ENCODE results near the gene EIF3I.

EIF3I gene

DNA sequence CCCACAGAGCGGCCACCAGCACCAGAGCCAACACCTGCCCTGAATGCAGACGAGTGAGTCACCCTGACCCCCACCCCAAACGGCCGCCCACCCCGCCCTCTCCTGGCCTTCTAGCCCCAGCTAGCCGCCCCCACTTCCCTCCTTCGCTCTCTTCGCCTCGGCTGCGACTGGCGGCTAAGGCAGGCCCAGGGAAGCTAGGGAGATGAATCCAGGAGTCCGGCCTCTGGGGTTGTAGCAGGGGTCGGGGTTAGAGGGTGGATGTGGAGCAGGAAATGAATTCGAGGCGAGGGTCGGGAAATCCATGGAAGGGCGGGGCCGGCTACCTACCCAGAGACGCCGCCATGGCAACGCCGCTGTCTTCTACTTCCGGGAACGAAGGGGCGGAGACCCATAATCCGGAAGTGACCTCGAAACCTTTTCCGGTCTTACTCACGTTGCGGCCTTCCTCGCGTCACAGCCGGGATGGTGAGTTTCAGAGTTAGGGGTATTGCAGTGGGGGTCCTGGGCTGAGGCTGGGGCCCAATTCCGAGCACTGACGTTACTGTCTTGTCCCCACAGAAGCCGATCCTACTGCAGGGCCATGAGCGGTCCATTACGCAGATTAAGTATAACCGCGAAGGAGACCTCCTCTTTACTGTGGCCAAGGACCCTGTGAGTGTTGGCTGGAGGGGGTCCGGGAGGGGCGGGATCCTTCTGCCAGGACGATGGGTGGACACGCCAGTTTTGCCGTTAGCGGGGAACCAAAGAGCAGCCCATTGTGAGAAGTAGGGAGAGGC lies at the start of gene EIF3I, which contains the start of gene TMEM234:
EIF3I (plus strand) TSS at position 428 of the 776 bp plus-strand sequence; CDS start at position 463, 35 bp downstream.
TMEM234 (minus strand) TSS at position 374 of the 776 bp plus-strand sequence; CDS start at position 343, 31 bp downstream.
- Histone ChIP-seq H3K27me3 (ENCODE audit: control insufficient read depth, insufficient read depth, low read length) (no peaks in the 10 kb centered on the region), H3K4me1 (ENCODE audit: control insufficient read depth, insufficient read depth, low read length) (peaks cover 12% of the 10 kb centered on the region), H3K36me3 (ENCODE audit: control insufficient read depth, insufficient read depth, low read length) (no peaks in the 10 kb centered on the region)

DNA sequence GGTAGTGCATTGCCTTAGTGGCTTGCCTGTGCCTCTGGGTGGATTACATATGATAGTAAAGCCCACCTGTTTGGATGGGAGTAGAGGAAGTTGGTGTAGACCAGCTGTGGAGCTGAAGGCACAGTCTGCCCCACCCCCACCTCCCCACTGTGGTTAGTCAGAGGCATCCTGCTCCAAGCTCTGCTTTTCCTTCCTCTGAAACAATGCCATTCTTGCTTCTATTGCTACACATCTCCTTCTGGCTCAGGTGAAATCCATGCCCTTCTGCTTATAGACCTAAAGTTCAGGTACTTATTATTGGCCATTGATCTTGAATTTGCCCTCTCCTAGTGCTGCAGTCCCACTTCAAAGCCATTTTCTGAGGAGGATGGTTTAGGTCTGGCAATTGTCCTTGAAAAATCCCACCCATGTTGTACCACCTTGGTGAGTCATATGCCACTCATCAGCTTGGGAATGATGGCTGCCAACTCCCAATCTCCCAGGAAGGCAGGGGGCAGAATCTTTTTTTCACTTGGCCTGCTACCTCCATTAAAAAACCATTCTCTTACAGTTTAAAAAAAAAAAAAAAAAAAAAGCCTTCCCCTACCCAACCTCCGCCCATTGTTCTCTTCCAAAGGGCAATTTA lies 49.5 kb upstream of the EIF3I start:
- H3K36me3 ChIP-seq (ENCODE audit: control insufficient read depth, insufficient read depth, low read length) = peaks cover 20% of the 10 kb centered on the region
- no peak overlapping the region for H3K4me3 ChIP-seq (ENCODE audit: low read length)
- H3K27me3 ChIP-seq (ENCODE audit: control insufficient read depth, insufficient read depth, low read length) = no peaks in the 10 kb centered on the region
- no peak overlapping the region for H3K9ac ChIP-seq (ENCODE audit: low read length)
- no peak overlapping the region for H3K27ac ChIP-seq (ENCODE audit: low read depth, low read length)
- no peaks in the 10 kb centered on the region for H3K4me1 ChIP-seq (ENCODE audit: control insufficient read depth, insufficient read depth, low read length)

More for the DNA sequence above, at the start of gene EIF3I, which contains the start of gene TMEM234:
- Histone ChIP-seq H3K27ac (ENCODE audit: low read depth, low read length) (peak within 1 kb of the TSS; percentile 94), H3K9ac (ENCODE audit: low read length) (peak within 1 kb of the TSS; percentile 93), H3K4me3 (ENCODE audit: low read length) (peak within 1 kb of the TSS; percentile 97)

DNA sequence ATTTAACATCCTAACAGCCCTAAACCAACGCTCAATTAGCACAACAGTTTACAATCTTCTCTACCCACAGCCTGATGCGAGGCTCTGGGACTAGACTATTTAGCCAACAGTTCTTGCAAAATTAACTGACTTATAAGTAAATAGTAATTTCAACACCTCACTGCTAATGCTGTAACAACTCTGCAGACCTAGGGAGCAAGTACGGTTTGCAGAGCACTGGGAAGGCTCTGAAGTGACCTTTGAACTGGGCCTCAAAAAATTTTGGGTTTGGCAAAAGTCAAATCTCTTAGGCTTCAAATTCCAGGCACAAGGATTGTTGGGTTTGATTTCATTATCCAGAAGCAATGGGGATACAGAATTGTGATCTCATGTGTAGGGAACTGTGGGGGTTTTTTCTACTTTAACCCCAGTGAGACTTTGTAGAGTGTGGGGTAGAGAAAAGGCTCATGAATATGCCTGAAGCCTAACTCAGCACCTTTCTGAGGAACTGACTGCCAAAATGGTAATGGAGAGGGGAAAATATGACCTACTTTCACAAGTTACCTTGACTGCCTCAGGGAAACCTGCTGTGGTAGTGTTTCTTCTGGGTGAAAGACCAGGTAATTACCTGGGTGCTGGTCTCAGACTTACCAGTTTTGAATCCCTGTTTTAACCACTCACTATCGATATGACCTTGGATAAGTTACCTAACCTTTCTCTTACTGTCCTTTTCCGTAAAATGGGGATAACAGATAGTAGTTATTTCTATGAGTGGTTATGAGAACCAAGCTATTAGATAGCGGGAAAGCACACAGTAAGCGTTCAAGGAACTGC lies 43.6 kb upstream of the EIF3I start:
- no peaks in the 10 kb centered on the region for H3K27me3 ChIP-seq (ENCODE audit: control insufficient read depth, insufficient read depth, low read length)
- peak overlapping the region; percentile 33 for H3K9ac ChIP-seq (ENCODE audit: low read length)
- peak overlapping the region; percentile 56 for H3K4me3 ChIP-seq (ENCODE audit: low read length)
- H3K27ac ChIP-seq (ENCODE audit: low read depth, low read length) = peak overlapping the region; percentile 99
- peaks cover 7% of the 10 kb centered on the region for H3K36me3 ChIP-seq (ENCODE audit: control insufficient read depth, insufficient read depth, low read length)
- H3K4me1 ChIP-seq (ENCODE audit: control insufficient read depth, insufficient read depth, low read length) = peaks cover 17% of the 10 kb centered on the region

DNA sequence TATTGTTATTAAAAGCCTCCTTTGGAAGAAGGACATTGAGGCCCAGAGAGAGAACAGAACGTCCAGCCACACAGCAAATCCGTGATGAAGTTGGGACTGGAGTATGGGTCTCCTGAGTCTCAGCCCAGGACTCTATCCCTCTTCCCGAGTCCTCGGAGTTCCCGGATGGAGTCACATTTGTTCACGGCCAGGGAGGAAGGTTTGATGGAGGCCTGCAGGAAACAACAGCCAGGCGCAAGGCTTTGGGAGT lies 43.1 kb upstream of the EIF3I start:
- Histone ChIP-seq H3K9ac (ENCODE audit: low read length) (peak overlapping the region; percentile 33), H3K27ac (ENCODE audit: low read depth, low read length) (peak overlapping the region; percentile 99), H3K4me3 (ENCODE audit: low read length) (peak overlapping the region; percentile 56), H3K36me3 (ENCODE audit: control insufficient read depth, insufficient read depth, low read length) (peaks cover 11% of the 10 kb centered on the region), H3K27me3 (ENCODE audit: control insufficient read depth, insufficient read depth, low read length) (no peaks in the 10 kb centered on the region), H3K4me1 (ENCODE audit: control insufficient read depth, insufficient read depth, low read length) (peaks cover 17% of the 10 kb centered on the region)

GRCh38 chr1:32179443-32180185 lies 42.6 kb upstream of the EIF3I start, which contains the start of gene TXLNA:
Gene TXLNA (plus strand): TSS chr1:32179675. CDS start chr1:32180346, 671 bp downstream.
- Histone ChIP-seq H3K27me3 (ENCODE audit: control insufficient read depth, insufficient read depth, low read length) (no peaks in the 10 kb centered on the region), H3K36me3 (ENCODE audit: control insufficient read depth, insufficient read depth, low read length) (peaks cover 14% of the 10 kb centered on the region), H3K4me3 (ENCODE audit: low read length) (peak within 1 kb of the TSS; percentile 56), H3K27ac (ENCODE audit: low read depth, low read length) (peak within 1 kb of the TSS; percentile 99), H3K9ac (ENCODE audit: low read length) (peak within 1 kb of the TSS; percentile 42), H3K4me1 (ENCODE audit: control insufficient read depth, insufficient read depth, low read length) (peaks cover 17% of the 10 kb centered on the region)

DNA sequence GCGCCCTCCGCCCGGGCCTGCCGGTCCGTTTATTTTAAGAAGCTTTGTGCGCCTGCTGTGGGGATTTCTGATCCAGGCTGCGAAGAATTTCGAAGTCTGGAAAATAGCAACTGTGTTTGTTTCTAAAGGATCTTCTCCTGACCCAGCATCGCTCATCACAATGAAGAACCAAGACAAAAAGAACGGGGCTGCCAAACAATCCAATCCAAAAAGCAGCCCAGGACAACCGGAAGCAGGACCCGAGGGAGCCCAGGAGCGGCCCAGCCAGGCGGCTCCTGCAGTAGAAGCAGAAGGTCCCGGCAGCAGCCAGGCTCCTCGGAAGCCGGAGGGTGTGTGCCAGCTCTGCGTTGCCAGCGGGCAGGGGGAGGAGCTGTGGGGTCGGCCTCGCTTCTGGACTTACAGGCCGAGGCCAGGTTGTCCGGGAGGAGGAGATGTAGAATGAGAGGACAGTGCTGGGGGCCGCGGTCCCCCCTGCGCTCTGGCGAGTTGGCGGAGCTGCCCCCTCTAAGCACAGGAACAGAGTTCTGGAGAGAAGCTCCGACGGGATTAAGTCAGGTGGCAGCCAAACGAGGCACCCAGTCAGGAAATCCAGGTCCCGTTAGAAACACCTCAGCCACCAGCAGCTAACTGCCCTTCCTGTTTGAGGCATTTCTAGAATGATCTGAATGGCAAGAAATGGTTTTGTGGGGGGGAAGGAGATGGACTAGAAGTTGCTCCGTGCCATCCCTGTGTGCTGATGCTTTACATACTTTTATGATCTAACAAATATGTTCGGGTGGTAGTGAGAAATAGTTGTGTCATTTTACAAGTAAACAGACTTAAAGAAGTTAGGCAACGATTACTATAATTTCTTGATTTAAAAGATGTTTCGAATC lies 41.8 kb upstream of the EIF3I start:
- Histone ChIP-seq H3K36me3 (ENCODE audit: control insufficient read depth, insufficient read depth, low read length) (peaks cover 14% of the 10 kb centered on the region), H3K4me1 (ENCODE audit: control insufficient read depth, insufficient read depth, low read length) (peaks cover 17% of the 10 kb centered on the region), H3K27ac (ENCODE audit: low read depth, low read length) (peak overlapping the region; percentile 99), H3K4me3 (ENCODE audit: low read length) (peak overlapping the region; percentile 56), H3K27me3 (ENCODE audit: control insufficient read depth, insufficient read depth, low read length) (no peaks in the 10 kb centered on the region), H3K9ac (ENCODE audit: low read length) (peak overlapping the region; percentile 42)

DNA sequence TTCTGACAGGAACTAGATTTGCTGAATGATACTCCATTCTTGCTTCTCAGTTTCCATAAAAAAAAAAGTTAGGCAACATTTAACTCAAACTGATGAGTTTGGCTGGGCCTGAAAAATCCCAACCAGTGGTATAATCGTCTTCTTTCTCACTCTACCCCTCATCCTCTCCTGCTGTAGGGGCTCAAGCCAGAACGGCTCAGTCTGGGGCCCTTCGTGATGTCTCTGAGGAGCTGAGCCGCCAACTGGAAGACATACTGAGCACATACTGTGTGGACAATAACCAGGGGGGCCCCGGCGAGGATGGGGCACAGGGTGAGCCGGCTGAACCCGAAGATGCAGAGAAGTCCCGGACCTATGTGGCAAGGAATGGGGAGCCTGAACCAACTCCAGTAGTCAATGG lies 41.1 kb upstream of the EIF3I start:
- Histone ChIP-seq H3K4me1 (ENCODE audit: control insufficient read depth, insufficient read depth, low read length) (peaks cover 17% of the 10 kb centered on the region), H3K4me3 (ENCODE audit: low read length) (peak overlapping the region; percentile 56), H3K9ac (ENCODE audit: low read length) (no peak overlapping the region), H3K27me3 (ENCODE audit: control insufficient read depth, insufficient read depth, low read length) (no peaks in the 10 kb centered on the region), H3K36me3 (ENCODE audit: control insufficient read depth, insufficient read depth, low read length) (peaks cover 15% of the 10 kb centered on the region), H3K27ac (ENCODE audit: low read depth, low read length) (peak overlapping the region; percentile 99)

- Histone ChIP-seq H3K4me3 (ENCODE audit: low read length) (peak overlapping the region; percentile 56), H3K9ac (ENCODE audit: low read length) (no peak overlapping the region), H3K4me1 (ENCODE audit: control insufficient read depth, insufficient read depth, low read length) (peaks cover 17% of the 10 kb centered on the region), H3K27me3 (ENCODE audit: control insufficient read depth, insufficient read depth, low read length) (no peaks in the 10 kb centered on the region), H3K27ac (ENCODE audit: low read depth, low read length) (peak overlapping the region; percentile 14), H3K36me3 (ENCODE audit: control insufficient read depth, insufficient read depth, low read length) (peaks cover 20% of the 10 kb centered on the region)
Observed at GRCh38 chr1:32181563-32181962, 40.6 kb upstream of the EIF3I start.

- Histone ChIP-seq H3K4me3 (ENCODE audit: low read length) (no peak overlapping the region), H3K4me1 (ENCODE audit: control insufficient read depth, insufficient read depth, low read length) (peaks cover 17% of the 10 kb centered on the region), H3K36me3 (ENCODE audit: control insufficient read depth, insufficient read depth, low read length) (peaks cover 21% of the 10 kb centered on the region), H3K27me3 (ENCODE audit: control insufficient read depth, insufficient read depth, low read length) (no peaks in the 10 kb centered on the region), H3K9ac (ENCODE audit: low read length) (no peak overlapping the region), H3K27ac (ENCODE audit: low read depth, low read length) (no peak overlapping the region)
Observed at GRCh38 chr1:32182060-32182459, 40.1 kb upstream of the EIF3I start.

DNA sequence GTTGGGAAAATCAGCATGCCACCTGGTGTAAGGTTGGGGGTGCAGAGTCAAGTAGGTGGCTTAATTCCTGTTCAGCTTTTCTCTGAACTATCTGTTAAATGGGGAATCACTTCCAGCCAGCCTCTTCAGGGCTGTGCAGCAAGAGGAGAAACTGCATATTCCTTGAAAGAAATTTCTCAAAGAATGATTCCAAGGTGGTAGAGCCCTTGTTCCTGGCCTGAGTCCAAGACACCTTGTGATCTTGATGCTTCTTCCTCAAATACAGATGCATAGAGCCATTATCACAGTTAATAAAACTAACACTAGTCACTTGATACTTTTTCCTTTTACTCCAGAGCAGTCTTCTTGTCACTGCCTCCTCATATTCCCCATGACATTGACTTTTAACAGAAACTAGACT lies 37.6 kb upstream of the EIF3I start:
- no peaks in the 10 kb centered on the region for H3K27me3 ChIP-seq (ENCODE audit: control insufficient read depth, insufficient read depth, low read length)
- peaks cover 29% of the 10 kb centered on the region for H3K36me3 ChIP-seq (ENCODE audit: control insufficient read depth, insufficient read depth, low read length)
- H3K9ac ChIP-seq (ENCODE audit: low read length) = no peak overlapping the region
- no peak overlapping the region for H3K27ac ChIP-seq (ENCODE audit: low read depth, low read length)
- H3K4me1 ChIP-seq (ENCODE audit: control insufficient read depth, insufficient read depth, low read length) = peaks cover 12% of the 10 kb centered on the region
- H3K4me3 ChIP-seq (ENCODE audit: low read length) = no peak overlapping the region

DNA sequence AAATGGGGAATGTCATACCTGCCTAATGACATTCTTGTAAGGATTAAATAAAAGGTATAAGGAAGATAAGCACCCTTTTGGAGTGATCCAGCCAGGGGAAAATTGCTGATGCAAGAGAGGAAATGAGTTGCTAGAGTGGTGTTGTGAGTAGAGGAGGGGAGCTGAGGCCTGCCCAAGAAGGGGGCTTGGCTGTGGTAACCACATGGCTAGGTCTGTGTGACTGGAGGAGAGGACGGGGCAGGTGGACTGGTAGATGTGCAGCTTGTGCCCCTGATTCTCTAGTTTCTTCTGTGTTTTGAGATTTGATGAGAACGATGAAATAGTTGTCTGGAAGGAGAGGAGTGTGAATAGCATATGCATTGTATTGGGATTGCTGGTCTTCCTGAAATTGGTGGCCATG lies 36.1 kb upstream of the EIF3I start:
- Histone ChIP-seq H3K27ac (ENCODE audit: low read depth, low read length) (no peak overlapping the region), H3K9ac (ENCODE audit: low read length) (no peak overlapping the region), H3K4me1 (ENCODE audit: control insufficient read depth, insufficient read depth, low read length) (peaks cover 6% of the 10 kb centered on the region), H3K36me3 (ENCODE audit: control insufficient read depth, insufficient read depth, low read length) (peaks cover 38% of the 10 kb centered on the region), H3K27me3 (ENCODE audit: control insufficient read depth, insufficient read depth, low read length) (no peaks in the 10 kb centered on the region), H3K4me3 (ENCODE audit: low read length) (no peak overlapping the region)
